Measurements from ENCODE around the gene GRIN2A. TPM values are rescaled to one million over a fixed set of nuclear protein-coding genes. Genes with fewer than 3 reads are reported as not detected.

Gene GRIN2A
- total RNA-seq, 1 donor from 2014 or later, result 0.03 TPM

DNA sequence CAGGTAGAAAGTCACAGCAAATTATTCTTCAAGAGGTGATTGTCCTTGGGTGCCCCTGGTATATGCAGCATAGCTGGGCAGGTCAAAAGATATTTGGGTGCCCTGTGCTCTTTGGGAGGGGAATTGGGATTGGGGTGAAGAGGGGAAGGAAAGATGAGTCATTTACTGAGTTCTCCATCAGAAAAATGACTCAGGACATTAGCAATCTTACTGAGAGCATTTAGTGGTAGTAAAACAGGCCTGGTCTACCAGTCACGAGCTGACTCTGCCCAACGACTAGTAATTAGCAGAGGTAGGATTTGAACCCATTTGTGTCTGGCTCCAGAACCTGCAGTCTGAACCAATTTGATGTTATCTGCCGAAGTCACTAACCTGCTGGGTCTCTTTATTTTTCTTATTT, 6.0 kb upstream of the GRIN2A start:
- no peak for ATAC-seq

DNA sequence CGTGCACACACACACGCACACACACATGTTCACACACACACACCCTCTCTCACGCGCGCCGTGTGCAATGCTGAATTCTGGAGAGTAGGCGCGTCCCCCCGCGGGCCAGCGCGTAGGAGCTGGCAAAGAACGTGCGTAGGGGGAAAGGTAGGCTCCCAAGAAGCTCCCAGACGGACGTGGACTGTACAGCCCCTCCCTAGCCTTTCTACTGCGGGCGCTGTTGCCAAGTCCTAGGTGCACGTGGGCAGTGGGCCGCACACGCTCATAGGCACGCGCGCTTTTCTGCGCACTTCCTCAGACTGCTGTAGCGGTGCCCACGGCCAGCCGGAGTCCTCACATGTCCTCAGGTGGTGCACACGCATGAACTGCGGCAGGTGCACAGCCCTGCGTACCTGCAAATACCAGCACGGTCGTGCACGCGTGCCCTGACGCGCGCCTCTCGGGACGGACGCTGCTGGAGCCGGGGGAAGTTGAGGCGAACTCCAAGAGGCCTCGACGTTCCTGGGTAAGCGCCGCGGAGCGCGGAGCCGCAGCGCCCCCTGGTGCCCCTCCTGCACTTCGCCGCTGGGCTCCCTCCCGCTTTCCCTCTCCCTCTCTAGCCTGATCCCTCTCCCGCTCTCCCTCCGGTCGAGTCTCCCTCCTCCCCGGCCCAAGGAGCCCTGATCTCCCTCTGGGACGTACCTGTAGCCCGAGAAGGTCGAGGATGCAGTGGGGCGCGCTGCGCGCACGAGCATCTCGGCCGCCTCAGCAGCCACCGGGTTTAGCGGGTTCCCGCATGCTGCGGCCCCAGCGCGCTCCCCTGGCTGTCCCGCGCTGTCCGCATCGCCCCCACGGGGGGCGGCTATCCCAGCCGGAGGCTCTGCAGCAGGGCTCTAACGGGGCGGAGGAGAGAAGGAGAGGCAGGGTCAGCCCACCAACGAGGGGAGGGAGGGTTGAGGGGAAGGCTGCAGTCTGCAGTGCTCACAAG, 749 bp downstream of the GRIN2A start:
- peak; percentile 96 for ATAC-seq

More for the DNA sequence above, 6.0 kb upstream of the GRIN2A start:
- no peak for DNase-seq (ENCODE audit: low spot score)

DNA sequence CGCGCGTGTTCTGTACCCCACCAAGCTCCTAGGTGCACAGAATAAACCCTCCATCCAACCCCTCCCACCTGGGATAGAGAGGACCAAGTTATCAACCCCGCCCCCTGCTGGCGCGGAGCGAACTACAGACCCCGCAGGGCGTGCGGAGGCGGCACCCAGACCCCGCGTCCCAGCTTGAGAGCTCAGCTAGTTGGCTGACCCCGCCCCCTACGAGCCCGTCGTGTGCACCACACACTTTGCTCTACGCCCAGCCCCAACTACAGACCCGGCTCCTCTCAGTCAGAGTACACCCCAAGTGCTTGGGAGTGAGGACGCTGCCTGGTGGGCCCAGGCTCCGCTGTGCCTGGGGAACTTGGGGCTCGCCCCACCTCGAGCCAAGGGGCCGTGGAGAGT, 1.5 kb downstream of the GRIN2A start:
- ATAC-seq, result peak; percentile 13
- no peak for DNase-seq (ENCODE audit: low spot score)

More for the DNA sequence above, 749 bp downstream of the GRIN2A start:
- DNase-seq (ENCODE audit: low spot score), result peak; percentile 67

DNA sequence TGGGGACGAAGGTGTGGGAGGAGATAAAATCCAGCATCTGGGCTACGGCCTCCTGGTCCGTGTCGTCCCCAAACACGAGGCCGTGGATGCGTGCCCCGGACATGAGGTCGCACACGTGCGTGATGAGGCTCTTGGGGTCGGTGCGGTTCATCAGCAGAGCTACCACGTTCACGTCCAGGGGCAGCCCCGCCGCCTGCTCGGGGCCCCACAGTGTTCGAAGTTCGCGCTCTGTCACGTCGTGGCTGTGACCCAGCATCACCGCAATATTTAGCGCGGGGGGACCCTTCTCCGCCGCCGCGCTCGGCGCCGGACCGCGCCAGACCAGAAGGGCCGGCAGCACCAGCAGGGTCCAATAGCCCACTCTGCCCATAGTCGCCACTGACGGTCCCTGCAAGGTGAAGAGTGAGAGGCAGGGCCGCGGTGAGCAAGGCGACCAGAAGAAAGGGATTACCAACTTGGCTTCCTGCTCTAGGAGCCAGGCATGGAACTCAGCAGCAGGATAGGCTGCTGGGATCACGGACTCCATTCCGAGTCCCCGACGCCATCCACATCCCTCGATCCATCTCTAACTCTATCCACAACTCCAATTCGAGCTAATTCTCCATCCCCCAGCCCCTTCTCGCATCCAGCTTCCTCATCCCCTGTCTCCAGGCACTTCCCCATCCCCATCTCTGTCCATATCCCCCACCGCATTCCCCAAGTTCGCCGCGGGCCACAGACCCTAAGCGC, 2.0 kb downstream of the GRIN2A start:
- no peak for ATAC-seq

DNA sequence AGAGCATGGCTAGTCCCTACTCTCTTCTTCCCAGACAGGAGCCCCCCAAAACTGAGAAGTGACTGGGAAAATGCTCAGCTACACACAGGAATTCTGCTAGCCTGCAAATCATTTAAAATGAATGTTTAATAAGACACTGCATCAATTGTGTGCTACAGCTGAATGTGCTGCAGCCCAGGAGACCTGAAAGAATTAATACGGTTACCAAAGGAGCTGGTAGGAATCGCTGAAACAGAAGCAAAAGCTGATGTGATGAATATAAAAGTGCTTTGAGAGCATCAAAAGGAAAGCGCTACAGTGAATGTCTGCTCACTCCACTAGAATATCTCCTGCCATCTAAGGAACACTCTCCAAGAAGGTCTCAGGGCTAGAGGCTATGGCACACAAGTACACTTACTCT, 3.7 kb downstream of the GRIN2A start:
- no peak for ATAC-seq
- DNase-seq (ENCODE audit: low spot score), result no peak

More for the DNA sequence above, 2.0 kb downstream of the GRIN2A start:
- DNase-seq (ENCODE audit: low spot score), result no peak

DNA sequence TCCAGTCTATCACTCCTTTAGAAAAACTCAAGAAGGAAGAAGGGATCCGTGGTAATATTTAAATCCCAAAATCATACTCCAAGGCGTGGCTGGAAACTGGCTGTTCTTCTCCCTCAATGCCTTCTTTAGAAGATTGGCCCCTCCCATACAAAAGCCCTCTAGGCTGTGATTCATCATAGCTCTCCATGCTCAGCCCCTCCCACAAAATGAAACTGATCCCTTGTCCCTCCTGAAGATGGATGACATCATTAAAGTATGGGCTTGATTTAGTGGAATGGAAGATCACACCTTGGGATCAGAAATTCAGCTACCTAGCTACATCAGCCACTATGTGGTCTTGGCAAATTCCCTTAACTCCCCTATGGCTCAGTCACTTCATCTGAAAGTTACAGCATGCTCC, 4.1 kb downstream of the GRIN2A start:
- DNase-seq (ENCODE audit: low spot score), result no peak

DNA sequence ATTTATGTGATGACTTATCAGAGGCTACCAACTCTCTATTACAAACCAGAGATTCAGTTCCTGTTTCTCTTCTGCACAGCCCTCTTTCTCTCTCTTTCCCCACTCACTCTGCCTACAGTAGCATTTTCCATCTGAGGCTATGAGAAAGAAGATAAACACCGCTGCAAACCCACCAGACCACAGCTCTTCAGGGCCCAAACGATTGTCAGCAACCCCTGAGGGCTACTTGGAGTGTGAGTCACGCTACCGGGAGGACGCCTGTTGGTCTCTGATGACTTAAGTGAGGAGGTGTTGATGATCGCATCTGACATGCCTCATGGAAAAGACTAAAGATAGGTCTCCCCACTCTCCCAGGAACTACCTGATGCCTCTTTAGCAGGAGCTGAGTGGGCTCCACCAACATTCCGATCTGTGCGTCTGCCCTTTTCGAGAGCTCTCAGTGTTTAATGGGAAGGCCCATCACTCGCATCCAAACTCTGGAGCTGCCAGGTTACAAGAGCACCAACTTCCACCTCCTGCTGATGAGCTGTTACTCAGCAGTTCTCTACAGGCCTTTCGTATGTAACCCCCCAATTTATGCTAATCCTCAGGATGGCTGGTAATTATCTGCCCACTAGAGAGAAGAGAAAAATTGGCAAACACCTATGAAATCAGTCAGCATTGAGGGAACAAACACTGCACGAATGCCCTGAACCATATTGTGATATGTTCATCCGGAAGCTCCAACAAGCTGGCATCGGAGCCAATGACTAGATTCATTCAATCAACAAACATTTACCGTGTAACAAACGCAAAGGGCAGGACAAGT, 9.2 kb downstream of the GRIN2A start:
- ATAC-seq, result no peak
- DNase-seq (ENCODE audit: low spot score), result no peak

More for the DNA sequence above, 4.1 kb downstream of the GRIN2A start:
- ATAC-seq, result no peak

DNA sequence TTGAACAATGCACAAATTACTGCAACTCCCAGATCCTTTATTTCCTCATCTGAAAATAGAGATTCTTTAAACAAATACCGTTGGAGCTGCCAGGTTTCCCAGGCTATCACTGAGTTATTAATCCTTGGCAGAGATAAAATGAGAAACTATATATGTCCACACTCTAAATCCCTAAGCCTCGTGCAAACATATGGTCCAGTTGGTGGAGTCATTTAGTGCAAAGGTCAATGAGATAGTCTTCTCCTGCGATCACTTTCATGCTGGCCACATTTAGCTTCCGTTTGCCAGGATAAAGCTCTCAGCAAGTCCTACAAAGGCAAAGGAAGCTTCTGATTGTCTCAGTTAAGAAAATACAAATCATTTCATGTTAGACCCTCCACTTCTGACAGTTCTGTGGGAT, 11.0 kb downstream of the GRIN2A start:
- ATAC-seq, result no peak
- DNase-seq (ENCODE audit: low spot score), result no peak

DNA sequence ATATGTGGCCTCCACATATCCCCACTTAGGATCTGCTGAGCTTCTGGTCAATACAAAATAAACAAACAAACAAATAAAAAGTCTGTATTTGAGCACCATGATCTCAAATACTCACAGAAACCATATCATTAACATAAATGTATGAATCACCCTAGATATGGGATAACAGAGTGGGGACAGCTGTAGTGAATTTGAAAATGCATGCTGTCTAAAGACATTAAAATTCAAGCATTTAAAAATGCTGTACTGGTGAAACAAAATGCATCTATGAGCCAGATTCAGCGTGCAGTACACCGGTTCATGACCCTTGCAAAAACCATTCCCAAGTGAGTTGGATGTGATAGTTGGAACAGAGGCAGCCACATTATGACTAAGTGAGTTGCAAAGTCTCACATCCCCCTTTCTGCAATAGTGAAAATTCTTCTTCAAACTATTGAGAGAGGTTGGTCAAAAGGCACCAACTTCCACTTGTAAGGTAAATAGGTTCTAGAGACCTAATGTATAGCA, 12.3 kb downstream of the GRIN2A start:
- ATAC-seq, result no peak
- DNase-seq (ENCODE audit: low spot score), result no peak

DNA sequence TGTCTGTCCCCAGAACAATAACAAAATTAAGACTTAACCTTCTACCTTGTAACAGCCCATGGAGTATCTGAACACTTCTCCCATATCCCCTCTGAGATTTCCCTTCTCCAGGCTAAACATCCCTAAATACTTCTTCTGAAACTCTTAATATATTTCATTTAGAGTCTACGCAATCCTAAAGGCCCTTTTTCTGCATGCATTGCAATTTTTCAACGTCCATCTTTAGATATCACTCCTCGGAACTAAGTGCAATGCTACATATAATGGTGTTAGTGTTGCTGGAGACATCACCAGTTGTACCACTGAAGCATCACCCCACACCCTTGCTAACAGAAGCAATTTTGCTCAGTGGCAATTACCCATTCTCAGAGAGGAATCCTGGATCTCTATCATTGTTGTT, 13.2 kb downstream of the GRIN2A start:
- DNase-seq (ENCODE audit: low spot score) (no peak), ATAC-seq (no peak)

DNA sequence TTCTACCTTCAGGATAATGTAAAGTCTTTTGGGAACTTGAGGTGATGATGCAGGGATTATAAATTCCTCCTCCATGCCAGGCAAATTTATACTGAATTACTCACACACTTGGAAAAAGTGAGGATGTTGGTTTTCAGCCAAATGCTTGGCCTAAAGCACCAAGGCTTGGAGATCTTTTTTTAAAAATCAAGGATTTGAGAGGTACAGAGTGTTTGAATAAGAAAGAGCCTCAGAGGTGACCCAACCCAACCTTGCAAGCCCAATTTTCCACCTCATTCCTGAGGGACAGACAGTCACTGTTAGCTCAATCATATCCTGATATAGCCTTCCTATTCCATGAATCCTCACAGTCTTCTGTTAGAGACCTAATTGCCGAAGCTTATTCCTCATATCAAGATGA, 14.0 kb downstream of the GRIN2A start:
- DNase-seq (ENCODE audit: low spot score) (no peak), ATAC-seq (no peak)

DNA sequence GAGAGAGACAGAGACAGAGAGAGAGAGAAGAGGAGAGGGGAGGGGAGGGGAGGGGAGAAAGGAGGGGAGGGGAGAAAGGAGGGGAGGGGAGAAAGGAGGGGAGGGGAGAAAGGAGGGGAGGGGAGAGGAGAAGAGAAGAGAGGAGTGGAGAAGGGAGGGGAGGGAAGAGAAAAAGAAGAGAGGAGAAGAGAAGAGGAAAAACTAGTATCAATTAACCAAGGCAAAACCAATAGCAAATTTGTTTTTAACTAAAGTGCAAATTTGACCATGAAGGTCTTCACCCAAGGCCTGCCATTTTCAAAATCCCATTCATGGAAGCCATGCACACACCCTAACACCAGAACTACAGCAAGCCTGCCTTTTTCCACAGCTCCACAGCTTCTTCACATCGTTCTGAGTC, 16.6 kb downstream of the GRIN2A start:
- DNase-seq (ENCODE audit: low spot score) (no peak), ATAC-seq (no peak)

DNA sequence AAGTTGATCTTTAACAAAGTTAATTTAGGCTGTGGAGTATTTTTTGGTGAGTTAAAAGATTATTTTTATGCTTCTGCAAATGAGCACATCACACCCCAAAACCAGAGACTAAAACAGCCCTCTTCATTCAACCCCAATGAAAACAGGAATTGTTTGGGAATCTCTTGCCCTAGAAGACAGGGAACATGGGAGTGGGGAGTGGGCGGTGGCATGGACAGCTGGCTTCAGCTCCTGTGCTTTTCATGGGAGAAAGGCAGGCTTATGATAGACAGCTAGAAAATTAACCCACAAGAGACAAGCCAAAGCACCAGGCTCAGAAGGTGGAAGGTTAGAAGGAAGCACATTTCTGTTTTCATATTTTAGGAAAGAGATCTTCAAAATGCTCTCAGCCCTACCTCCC, 19.2 kb downstream of the GRIN2A start:
- no peak for DNase-seq (ENCODE audit: low spot score)
- ATAC-seq, result no peak

DNA sequence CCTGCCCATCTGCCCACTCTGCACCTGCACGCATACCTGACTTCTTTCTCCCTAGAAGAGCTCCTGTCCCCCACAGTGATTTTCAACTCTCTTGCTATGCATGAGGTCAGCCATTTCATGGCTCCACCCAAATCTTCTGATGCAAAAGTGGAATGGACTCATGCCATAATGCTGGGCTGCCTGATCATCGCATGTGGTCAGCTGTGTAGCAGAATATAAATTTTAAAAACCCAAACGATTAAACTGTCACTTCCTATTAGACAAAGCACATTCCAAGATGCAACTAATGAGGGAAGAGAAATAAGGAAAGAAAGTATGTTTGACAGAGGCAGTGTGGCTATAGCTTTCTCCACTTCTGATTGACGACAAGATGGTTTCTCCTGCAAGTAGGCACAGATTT, 26.1 kb downstream of the GRIN2A start:
- ATAC-seq (no peak), DNase-seq (ENCODE audit: low spot score) (no peak)

DNA sequence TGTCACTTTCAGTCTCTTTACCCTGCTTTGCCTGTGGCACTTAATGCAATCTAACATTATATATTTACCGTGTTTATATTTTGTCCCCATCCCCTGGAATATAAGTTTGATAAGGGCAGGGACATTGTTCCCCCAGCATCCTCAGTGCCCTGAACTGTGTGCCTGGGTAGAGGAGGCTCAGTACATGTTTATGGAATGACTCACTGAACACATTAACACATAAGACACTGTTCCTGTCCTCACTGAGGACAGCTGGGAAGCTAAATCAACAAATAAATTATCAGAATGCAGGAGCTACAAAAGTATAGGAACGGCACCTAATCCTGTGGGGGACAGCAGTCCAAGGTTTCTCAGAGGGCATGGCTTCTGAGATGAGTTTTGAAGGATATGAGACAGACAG, 27.8 kb downstream of the GRIN2A start:
- ATAC-seq (no peak), DNase-seq (ENCODE audit: low spot score) (no peak)

DNA sequence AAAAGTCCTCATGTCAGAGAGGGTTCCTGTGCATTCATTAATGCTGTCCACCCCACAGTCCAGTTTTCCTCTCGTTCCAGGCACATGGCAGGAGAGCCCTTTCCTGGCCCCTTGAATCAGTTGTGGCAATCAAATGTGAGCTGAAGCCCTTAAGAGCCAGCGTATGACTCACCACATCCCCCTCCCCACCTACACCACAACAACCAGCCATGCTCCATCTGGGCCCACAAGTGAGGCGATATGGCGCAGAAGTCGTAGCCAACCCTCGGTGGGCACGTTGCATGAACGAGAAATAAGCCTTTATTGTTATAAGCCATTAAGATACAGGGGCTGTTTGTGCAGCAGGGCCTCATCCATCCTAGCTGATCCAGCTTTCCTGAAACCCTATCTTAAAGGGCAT, 28.2 kb downstream of the GRIN2A start:
- DNase-seq (ENCODE audit: low spot score) (no peak), ATAC-seq (no peak)

DNA sequence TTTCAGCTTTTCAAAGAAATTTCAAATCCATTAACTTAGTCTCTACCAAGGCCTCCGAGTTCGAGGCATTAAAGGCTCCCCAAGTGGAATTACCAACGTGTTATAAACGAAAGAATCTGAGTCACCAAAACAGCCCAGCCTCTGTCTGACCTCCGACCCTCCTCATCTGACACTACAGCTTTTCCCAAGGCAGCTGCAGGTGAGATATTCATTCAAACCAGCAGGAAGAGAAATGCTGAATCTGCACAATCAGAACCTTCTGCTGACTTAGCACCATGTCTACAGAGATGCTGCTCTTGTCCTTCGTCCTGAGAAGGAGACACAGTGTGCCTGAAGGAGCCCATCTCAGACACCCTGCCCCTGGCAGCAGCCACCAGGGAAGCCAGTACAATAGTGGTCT, 30.5 kb downstream of the GRIN2A start:
- no peak for DNase-seq (ENCODE audit: low spot score)
- no peak for ATAC-seq

DNA sequence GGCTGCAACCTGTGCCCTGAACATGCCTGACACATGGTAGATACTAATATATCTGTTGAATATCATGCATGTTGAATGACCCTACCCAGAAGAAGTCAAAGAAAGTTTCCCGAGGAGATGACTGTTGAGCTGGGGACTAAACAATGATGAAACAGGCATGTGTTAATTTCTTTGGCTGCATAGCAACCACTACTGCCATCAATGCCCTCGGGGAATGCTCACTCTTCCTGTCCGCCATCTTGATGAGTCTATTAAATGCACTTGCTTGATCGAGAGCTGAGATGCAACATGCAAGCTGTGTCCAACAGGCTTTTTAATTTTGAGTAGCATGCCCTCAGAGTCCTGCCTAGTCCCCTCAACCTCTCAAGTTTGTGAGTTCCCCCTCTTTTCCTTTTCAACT, 31.3 kb downstream of the GRIN2A start:
- ATAC-seq (no peak), DNase-seq (ENCODE audit: low spot score) (no peak)

DNA sequence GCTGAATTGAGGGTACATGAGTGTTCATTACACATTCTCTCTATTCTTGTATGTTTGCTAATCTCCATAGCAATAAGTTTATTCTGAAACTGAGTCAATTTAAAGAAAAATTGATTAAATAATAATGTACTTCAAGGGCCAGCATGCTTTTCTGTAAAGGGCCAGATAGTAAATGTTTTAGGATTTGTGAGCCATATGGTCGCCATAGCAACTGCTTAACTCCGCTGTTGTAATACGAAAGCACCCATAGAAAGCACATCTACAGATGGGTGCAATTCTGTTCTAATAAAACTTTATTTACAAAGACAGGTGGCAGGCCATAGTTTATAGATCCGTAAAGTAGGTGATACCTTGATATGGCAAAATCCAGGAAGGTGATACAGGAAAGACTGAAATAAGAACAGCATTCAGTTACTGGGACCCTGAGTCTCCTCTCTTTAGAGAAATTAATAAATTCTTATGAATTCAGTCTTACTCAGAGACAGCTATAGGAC, 36.6 kb downstream of the GRIN2A start:
- ATAC-seq, result no peak
- no peak for DNase-seq (ENCODE audit: low spot score)

DNA sequence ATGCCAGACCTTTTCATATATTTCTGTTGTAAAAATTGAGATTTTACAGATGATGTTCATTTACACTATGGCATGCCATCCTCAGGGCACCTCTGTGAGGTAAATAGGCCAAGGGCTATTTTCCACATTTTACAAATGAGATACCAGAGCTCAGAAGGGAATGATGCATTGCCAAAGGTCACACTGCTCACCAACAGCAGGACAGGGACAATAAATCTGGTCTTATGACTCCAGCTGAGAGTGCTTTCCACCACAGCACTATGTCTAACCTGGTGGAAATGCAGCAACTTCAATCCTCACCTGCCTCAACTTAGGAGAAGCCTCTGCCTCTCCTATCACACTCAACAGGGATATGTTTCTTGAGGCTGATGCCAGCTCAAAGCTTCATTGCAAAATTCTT, 40.6 kb downstream of the GRIN2A start:
- DNase-seq (ENCODE audit: low spot score) (no peak), ATAC-seq (no peak)

DNA sequence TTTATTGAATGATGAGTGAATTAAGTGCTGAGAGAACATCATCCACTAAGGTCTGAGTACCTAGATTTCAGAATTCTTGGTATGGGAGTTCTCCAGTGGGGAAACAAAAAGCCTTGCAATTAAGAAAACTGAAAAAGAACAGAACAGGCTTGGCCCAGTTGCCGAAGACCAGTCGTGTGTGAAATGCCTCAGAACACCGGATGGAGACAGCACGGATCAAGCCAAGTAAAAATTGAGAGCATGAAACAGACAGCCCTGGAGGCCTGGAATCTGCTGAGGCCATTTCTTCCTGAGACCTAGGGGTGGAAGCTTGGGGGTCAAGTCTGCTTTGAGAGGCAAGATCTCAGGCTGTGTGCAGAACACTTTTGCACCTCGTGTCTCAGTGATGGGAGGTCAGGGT, 43.3 kb downstream of the GRIN2A start:
- no peak for ATAC-seq
- DNase-seq (ENCODE audit: low spot score), result no peak

Measured in left lobe of liver (tissue), 2 donors.